Loucy (cell line): ENCODE results near the gene ODF4.

Experiments used
- H2AFZ ChIP-seq: fragments of 200-600 bp; sonication (generic); 2 replicates; pipeline ENCODE4 v1.6.0; 2016; ENCODE audit warnings: antibody characterized with exemption, mild to moderate bottlenecking, low read length, moderate library complexity
- H3F3A ChIP-seq: fragments of 200-600 bp; 2 replicates; pipeline ENCODE4 v1.6.0; 2016; ENCODE audit warnings: antibody characterized with exemption, low read depth, mild to moderate bottlenecking
- H3K27me3 ChIP-seq: fragments of 200-600 bp; sonication (generic); 2 replicates; pipeline ENCODE4 v1.6.1; 2014; ENCODE audit warnings: low read length, mild to moderate bottlenecking; ENCODE audit not compliant: insufficient read depth, poor library complexity, severe bottlenecking
- H3K36me3 ChIP-seq: fragments of 200-600 bp; sonication (generic); 2 replicates; pipeline ENCODE4 v1.6.1; 2016; ENCODE audit warnings: low read length; ENCODE audit not compliant: insufficient read depth
- H3K4me1 ChIP-seq: fragments of 200-600 bp; sonication (generic); 2 replicates; pipeline ENCODE4 v1.5.1; 2014; ENCODE audit warnings: low read length, mild to moderate bottlenecking; ENCODE audit not compliant: insufficient read depth, poor library complexity, severe bottlenecking
- H3K4me2 ChIP-seq: fragments of 200-600 bp; sonication (generic); 2 replicates; pipeline ENCODE4 v1.6.0; 2014; ENCODE audit warnings: antibody characterized with exemption, low read length, low read depth, mild to moderate bottlenecking; ENCODE audit not compliant: poor library complexity, severe bottlenecking
- H3K4me3 ChIP-seq: fragments of 200-600 bp; sonication (generic); 2 replicates; pipeline ENCODE4 v1.5.1; 2014; ENCODE audit warnings: low read length, mild to moderate bottlenecking, mixed read lengths; ENCODE audit not compliant: poor library complexity, severe bottlenecking
- H3K79me2 ChIP-seq: fragments of 200-600 bp; sonication (generic); 2 replicates; pipeline ENCODE4 v1.6.1; 2014; ENCODE audit warnings: low read length; ENCODE audit not compliant: insufficient read depth
- H3K9ac ChIP-seq: fragments of 200-600 bp; sonication (generic); 2 replicates; pipeline ENCODE4 v1.6.0; 2014; ENCODE audit warnings: mild to moderate bottlenecking, low read depth, low read length, moderate library complexity; ENCODE audit not compliant: poor library complexity, severe bottlenecking
- H3K9me2 ChIP-seq: fragments of 200-600 bp; sonication (generic); replicated peaks from 2 replicates; pipeline ENCODE4 v1.6.1; 2016; ENCODE audit warnings: low read depth, low read length, mixed read lengths
- H3K9me3 ChIP-seq: fragments of 200-600 bp; sonication (generic); 2 replicates; pipeline ENCODE4 v1.6.1; 2014; ENCODE audit warnings: mild to moderate bottlenecking, antibody characterized with exemption, low read length, low read depth; ENCODE audit not compliant: insufficient read depth
- H4K20me1 ChIP-seq: fragments of 200-600 bp; sonication (generic); 2 replicates; pipeline ENCODE4 v1.6.0; 2014; ENCODE audit warnings: antibody characterized with exemption, low read length, mild to moderate bottlenecking; ENCODE audit not compliant: insufficient read depth, poor library complexity, severe bottlenecking
- EZH2phosphoT487 ChIP-seq: fragments of 200-600 bp; IDR thresholded peaks from 2 replicates; pipeline ENCODE4 v1.6.1; 2018; ENCODE audit warnings: antibody characterized with exemption, mild to moderate bottlenecking, moderate library complexity, borderline replicate concordance
- TF ChIP-seq, protein P1 (sequence below): fragments of 200-600 bp; sonication (generic); conservative IDR thresholded peaks from 2 replicates; pipeline ENCODE4 v1.5.1; 2014; ENCODE audit warnings: mild to moderate bottlenecking, antibody characterized with exemption, low read length

ODF4 gene

DNA sequence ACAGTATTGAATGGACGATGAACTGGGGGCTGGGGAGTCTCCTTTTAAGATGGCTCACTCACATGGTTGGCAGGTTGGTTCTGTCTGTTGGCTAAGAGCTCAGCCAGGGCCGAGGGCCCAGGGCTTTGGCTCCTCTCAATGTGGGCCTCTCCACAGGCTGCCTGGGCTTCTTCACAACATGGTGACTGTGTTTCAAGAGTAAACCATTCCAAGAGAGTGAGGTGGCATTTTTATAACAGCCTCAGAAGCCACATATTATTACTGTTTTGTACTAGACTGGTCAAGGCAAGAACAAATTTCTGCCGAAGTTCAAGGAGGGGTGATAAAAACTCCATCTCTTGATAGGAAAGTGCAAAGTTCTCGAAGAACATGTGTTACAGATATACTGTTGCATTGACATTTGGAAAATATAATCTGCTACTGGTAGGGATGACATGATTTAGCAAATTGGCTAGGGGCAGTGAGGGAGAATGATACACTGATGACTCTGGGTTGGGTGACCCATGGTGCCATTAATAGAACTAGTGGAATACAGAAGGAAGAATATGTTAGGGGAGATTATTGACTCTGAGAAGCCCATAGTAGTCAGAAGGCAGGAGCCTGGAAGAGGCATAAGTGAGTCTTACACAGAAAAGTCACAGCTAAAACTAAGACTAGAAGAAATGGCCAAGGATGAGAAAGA lies 23.2 kb downstream of the ODF4 start:
- H3K4me1 ChIP-seq = peaks cover 5% of the 10 kb centered on the region
- no peaks in the 10 kb centered on the region for H3F3A ChIP-seq
- no peaks in the 10 kb centered on the region for H3K27me3 ChIP-seq
- no peak overlapping the region for H3K4me3 ChIP-seq
- no peak overlapping the region for H2AFZ ChIP-seq
- no peaks in the 10 kb centered on the region for H3K9me2 ChIP-seq
- no peaks in the 10 kb centered on the region for H3K79me2 ChIP-seq
- H4K20me1 ChIP-seq = no peaks in the 10 kb centered on the region
- no peak overlapping the region for H3K4me2 ChIP-seq
- TF ChIP-seq, protein P1, sequence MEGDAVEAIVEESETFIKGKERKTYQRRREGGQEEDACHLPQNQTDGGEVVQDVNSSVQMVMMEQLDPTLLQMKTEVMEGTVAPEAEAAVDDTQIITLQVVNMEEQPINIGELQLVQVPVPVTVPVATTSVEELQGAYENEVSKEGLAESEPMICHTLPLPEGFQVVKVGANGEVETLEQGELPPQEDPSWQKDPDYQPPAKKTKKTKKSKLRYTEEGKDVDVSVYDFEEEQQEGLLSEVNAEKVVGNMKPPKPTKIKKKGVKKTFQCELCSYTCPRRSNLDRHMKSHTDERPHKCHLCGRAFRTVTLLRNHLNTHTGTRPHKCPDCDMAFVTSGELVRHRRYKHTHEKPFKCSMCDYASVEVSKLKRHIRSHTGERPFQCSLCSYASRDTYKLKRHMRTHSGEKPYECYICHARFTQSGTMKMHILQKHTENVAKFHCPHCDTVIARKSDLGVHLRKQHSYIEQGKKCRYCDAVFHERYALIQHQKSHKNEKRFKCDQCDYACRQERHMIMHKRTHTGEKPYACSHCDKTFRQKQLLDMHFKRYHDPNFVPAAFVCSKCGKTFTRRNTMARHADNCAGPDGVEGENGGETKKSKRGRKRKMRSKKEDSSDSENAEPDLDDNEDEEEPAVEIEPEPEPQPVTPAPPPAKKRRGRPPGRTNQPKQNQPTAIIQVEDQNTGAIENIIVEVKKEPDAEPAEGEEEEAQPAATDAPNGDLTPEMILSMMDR = no peak
- no peak for TF ChIP-seq EZH2phosphoT487
- H3K36me3 ChIP-seq = no peaks in the 10 kb centered on the region
- H3K9me3 ChIP-seq = no peaks in the 10 kb centered on the region
- H3K9ac ChIP-seq = no peak overlapping the region

DNA sequence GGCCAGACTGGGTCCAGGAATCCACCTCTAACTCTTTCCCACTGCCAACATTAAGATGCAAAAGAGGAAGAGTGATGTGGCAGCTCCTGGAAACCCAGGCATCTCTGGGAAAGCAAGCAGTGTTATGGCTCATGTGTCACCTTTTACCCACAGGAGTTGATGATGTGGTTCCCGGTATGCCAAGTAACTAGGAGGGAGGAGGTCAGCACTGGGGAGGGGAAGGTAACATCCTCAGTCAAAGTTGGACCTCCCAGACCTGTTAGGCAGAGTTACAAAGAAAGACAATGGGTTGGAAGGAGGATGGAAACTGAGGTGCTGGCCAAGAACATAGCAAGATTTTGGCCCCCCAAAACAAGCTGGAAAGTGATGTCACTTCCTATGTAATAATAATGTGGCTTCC lies 25.5 kb downstream of the ODF4 start:
- TF ChIP-seq EZH2phosphoT487 = no peak
- TF ChIP-seq, protein P1 = no peak
- Histone ChIP-seq H3K4me3 (no peak overlapping the region), H3K27me3 (no peaks in the 10 kb centered on the region)

DNA sequence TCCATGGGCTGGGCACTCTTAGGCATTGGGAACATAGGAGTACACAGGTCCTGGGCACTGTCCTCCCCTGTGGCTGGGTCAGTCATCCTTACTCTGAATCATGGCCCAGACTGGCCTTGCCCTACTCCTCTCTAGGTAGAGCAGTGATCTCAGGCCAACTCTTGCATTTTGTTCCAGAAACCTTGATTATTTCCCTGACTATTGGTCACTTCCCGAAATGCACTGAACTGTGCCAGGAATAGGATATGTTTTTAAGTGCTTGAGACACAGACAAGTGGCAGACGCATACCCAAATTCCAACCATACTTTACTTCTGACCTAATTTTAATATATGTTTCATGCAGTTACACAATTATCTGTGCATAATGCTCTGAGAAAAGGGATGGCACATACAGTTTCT lies 26.6 kb downstream of the ODF4 start:
- no peak overlapping the region for H3K4me2 ChIP-seq
- H3K4me3 ChIP-seq = no peak overlapping the region
- H3K36me3 ChIP-seq = no peaks in the 10 kb centered on the region
- H2AFZ ChIP-seq = no peak overlapping the region
- TF ChIP-seq EZH2phosphoT487 = no peak
- TF ChIP-seq, protein P1 = no peak
- no peaks in the 10 kb centered on the region for H3K9me3 ChIP-seq
- H3K79me2 ChIP-seq = no peaks in the 10 kb centered on the region
- no peaks in the 10 kb centered on the region for H3K4me1 ChIP-seq
- H3K9me2 ChIP-seq = no peaks in the 10 kb centered on the region
- H3K27me3 ChIP-seq = no peaks in the 10 kb centered on the region
- H3F3A ChIP-seq = no peaks in the 10 kb centered on the region
- no peaks in the 10 kb centered on the region for H4K20me1 ChIP-seq
- no peak overlapping the region for H3K9ac ChIP-seq

More for the DNA sequence above, 25.5 kb downstream of the ODF4 start:
- Histone ChIP-seq H3K4me1 (no peaks in the 10 kb centered on the region), H3F3A (no peaks in the 10 kb centered on the region), H3K9me3 (no peaks in the 10 kb centered on the region), H2AFZ (no peak overlapping the region), H3K9ac (no peak overlapping the region), H3K79me2 (no peaks in the 10 kb centered on the region), H3K36me3 (no peaks in the 10 kb centered on the region), H3K4me2 (no peak overlapping the region), H4K20me1 (no peaks in the 10 kb centered on the region), H3K9me2 (no peaks in the 10 kb centered on the region)
